Measurements from ENCODE around the gene GGT6.

GGT6 gene

GRCh38 chr17:4587195-4587594 is 26.8 kb upstream of the GGT6 start:
- no peak for DNase-seq (ENCODE audit: low read depth)
- in situ Hi-C loops (cut with HindIII; ENCODE audit: low sequenced_read_pairs), result no loop called here
- no peak for TF ChIP-seq CTCF (IDR thresholded peaks at IDR 0.05; ENCODE audit: low read depth, low read length, missing control alignments)
- no peak overlapping the region for H3K4me3 ChIP-seq (ENCODE audit: low read depth, low read length)

- DNase-seq (ENCODE audit: low read depth), result no peak
- no peak for TF ChIP-seq CTCF (IDR thresholded peaks at IDR 0.05; ENCODE audit: low read depth, low read length, missing control alignments)
- in situ Hi-C loops (cut with HindIII; ENCODE audit: low sequenced_read_pairs), result no loop called here
- no peak overlapping the region for H3K4me3 ChIP-seq (ENCODE audit: low read depth, low read length)
Measured at GRCh38 chr17:4586043-4586442, 25.7 kb upstream of the GGT6 start.

- in situ Hi-C loops (cut with HindIII; ENCODE audit: low sequenced_read_pairs), result no loop called here
- DNase-seq (ENCODE audit: low read depth), result no peak
- no peak overlapping the region for H3K4me3 ChIP-seq (ENCODE audit: low read depth, low read length)
- no peak for TF ChIP-seq CTCF (IDR thresholded peaks at IDR 0.05; ENCODE audit: low read depth, low read length, missing control alignments)
Measured at GRCh38 chr17:4585638-4585994, 25.2 kb upstream of the GGT6 start.

- in situ Hi-C loops (cut with HindIII; ENCODE audit: low sequenced_read_pairs), result no loop called here
- H3K4me3 ChIP-seq (ENCODE audit: low read depth, low read length), result no peak overlapping the region
- DNase-seq (ENCODE audit: low read depth), result no peak
- no peak for TF ChIP-seq CTCF (IDR thresholded peaks at IDR 0.05; ENCODE audit: low read depth, low read length, missing control alignments)
Measured at GRCh38 chr17:4584917-4585637, 24.7 kb upstream of the GGT6 start.

- in situ Hi-C loops (cut with HindIII; ENCODE audit: low sequenced_read_pairs), result no loop called here
- TF ChIP-seq CTCF (IDR thresholded peaks at IDR 0.05; ENCODE audit: low read depth, low read length, missing control alignments), result no peak
- peak within 1 kb of the TSS; percentile 19 for H3K4me3 ChIP-seq (ENCODE audit: low read depth, low read length)
- DNase-seq (ENCODE audit: low read depth), result no peak
Measured at GRCh38 chr17:4584101-4584916, 23.9 kb upstream of the GGT6 start, which contains the start of gene SMTNL2. TSS of gene SMTNL2 (plus strand) at chr17:4584529. CDS start at chr17:4584606, 77 bp downstream.

GRCh38 chr17:4583782-4584100 is 23.4 kb upstream of the GGT6 start:
- peak overlapping the region; percentile 19 for H3K4me3 ChIP-seq (ENCODE audit: low read depth, low read length)
- peak; percentile 64 for TF ChIP-seq CTCF (IDR thresholded peaks at IDR 0.05; ENCODE audit: low read depth, low read length, missing control alignments)
- DNase-seq (ENCODE audit: low read depth), result no peak
- in situ Hi-C loops (cut with HindIII; ENCODE audit: low sequenced_read_pairs), result no loop called here
